ENCODE data around the gene SMIM11. TPM values are rescaled to one million over a fixed set of nuclear protein-coding genes. Genes with fewer than 3 reads are reported as not detected.

The SMIM11 gene
- total and polyA plus RNA-seq, 2 experiments from 2014 or later: 3.5 to 8.9 TPM

DNA sequence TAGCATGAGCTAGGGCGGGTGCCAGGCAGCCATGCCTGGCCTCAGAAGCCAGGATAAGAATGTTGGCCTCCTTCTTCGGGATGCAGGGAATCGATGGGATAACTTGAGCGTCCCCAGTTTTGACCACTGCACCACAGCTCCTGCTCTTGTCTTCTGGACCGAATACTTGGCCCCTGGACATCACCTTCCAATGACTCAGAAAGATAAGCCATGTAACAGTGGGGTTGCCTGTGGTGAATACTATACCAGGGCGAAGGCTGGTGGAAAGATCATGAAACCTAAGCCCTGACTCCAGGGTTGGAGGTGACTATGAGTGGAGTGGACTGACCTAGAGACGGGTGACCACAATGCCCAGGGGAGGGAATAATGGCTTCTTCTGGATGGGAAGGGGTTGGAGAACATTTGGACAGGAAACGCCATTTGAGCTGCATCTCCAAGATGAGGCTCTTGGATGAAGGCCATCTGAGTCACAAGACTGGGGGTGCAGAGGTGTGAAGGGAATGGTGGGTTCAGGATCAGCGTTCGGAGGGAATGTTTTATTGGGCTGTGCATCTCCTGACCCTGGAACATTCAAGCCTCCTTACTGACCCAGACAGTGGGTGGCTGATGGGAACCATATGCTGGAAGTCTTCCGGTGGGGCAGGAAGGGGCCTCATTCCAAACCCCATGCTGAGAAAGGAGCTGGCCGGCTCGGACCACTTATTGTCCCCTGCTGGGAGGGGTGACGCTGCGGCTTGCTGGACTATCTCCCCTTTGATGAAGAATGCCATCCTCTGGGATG lies 30.0 kb upstream of the SMIM11 start:
- Histone ChIP-seq H3K27ac (ENCODE audit: low read depth) (no peak overlapping the region), H3K79me2 (replicated peaks; ENCODE audit: insufficient read depth) (no peaks in the 10 kb centered on the region), H3F3A (replicated peaks; ENCODE audit: low read depth) (0 out of 2 replicates have a peak, but pooled peaks cover 2% of the 10 kb centered on the region), H3K4me3 (no peak overlapping the region), H3K27me3 (ENCODE audit: insufficient read depth) (no peaks in the 10 kb centered on the region), H3K4me2 (no peak overlapping the region), H3K36me3 (ENCODE audit: insufficient read depth) (no peaks in the 10 kb centered on the region), H3K9me2 (ENCODE audit: insufficient read depth) (no peaks in the 10 kb centered on the region), H2AFZ (no peak overlapping the region), H4K20me1 (replicated peaks; ENCODE audit: insufficient read depth) (no peaks in the 10 kb centered on the region), H3K4me1 (ENCODE audit: insufficient read depth) (no peaks in the 10 kb centered on the region)
- Mint-ChIP-seq H3K27ac (no peak overlapping the region), H3K9me3 (no peaks in the 10 kb centered on the region), H3K27me3 (ENCODE audit: insufficient read depth, low read depth, poor library complexity) (peaks cover 7% of the 10 kb centered on the region), H3K4me1 (no peaks in the 10 kb centered on the region; the same call in 2 of the 3 replicates), H3K4me3 (no peak overlapping the region), H3K36me3 (ENCODE audit: low read depth) (no peaks in the 10 kb centered on the region)
- TF ChIP-seq JUNB (IDR thresholded peaks at IDR 0.05; ENCODE audit: unreplicated experiment) (no peak), CTCF (conservative IDR thresholded peaks at IDR 0.05; ENCODE audit: low read depth in 2 of 2) (no peak), ETS1 (IDR thresholded peaks at IDR 0.05) (no peak), ZNF114 (CRISPR knock-in tag; IDR thresholded peaks at IDR 0.05) (no peak), REST (IDR thresholded peaks at IDR 0.05; ENCODE audit: unreplicated experiment) (no peak), ZNF331 (CRISPR knock-in tag; IDR thresholded peaks at IDR 0.05; ENCODE audit: low read depth) (no peak), EZH2 (IDR thresholded peaks at IDR 0.05; ENCODE audit: low read depth, unreplicated experiment) (no peak), CREB1 (CRISPR knock-in tag; IDR thresholded peaks at IDR 0.05; ENCODE audit: low read depth) (no peak), NANOG (IDR thresholded peaks at IDR 0.05; ENCODE audit: borderline replicate concordance) (no peak), POLR2AphosphoS5 (IDR thresholded peaks at IDR 0.05; ENCODE audit: low read depth) (no peak), EZH2phosphoT487 (IDR thresholded peaks at IDR 0.05; ENCODE audit: unreplicated experiment) (no peak), STAT1 (IDR thresholded peaks at IDR 0.05; ENCODE audit: unreplicated experiment) (no peak)
- ATAC-seq (no peak), DNase-seq (ENCODE audit: low spot score) (no peak)
